LNCAP (cell line): ENCODE results near the gene GULP1.

ENCODE experiments used
- TF ChIP-seq, protein P1 (sequence below): fragments of 450-650 bp; IDR thresholded peaks from 2 replicates; pipeline ENCODE4 v1.5.1; 2017; ENCODE audit warnings: mild to moderate bottlenecking

Gene GULP1

DNA sequence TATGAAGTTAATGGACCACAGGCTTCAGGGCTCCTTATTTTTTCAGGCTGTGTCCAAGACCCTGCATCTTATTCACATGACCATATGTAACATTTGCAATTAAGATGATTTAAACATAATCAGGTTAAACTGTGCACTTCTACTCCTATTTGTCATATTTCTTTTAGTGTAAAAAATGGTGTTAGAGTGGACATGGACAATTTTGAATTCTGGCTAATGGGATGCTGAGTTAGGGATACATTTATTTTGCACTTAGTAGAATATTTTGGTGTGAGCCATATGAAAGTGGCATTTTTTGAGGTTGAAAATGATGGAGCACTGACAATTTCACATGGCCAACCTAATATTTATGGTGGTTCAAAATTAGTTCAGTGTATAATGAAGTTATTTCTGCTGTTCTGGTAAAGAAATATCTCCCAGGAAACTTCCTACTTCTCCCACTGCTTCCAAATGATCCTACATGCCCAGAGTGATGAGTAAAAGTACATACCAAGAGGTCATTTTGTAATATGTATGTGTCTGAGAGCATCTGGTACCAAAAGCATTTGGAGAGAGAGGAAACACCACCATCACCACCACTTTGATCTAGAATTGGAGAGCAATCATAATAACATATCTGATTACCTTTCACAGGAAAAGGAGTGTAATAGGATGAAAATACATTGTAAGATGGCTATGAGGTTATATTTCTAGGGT lies 36.0 kb downstream of the GULP1 start:
- TF ChIP-seq, protein P1, sequence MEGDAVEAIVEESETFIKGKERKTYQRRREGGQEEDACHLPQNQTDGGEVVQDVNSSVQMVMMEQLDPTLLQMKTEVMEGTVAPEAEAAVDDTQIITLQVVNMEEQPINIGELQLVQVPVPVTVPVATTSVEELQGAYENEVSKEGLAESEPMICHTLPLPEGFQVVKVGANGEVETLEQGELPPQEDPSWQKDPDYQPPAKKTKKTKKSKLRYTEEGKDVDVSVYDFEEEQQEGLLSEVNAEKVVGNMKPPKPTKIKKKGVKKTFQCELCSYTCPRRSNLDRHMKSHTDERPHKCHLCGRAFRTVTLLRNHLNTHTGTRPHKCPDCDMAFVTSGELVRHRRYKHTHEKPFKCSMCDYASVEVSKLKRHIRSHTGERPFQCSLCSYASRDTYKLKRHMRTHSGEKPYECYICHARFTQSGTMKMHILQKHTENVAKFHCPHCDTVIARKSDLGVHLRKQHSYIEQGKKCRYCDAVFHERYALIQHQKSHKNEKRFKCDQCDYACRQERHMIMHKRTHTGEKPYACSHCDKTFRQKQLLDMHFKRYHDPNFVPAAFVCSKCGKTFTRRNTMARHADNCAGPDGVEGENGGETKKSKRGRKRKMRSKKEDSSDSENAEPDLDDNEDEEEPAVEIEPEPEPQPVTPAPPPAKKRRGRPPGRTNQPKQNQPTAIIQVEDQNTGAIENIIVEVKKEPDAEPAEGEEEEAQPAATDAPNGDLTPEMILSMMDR, result no peak

DNA sequence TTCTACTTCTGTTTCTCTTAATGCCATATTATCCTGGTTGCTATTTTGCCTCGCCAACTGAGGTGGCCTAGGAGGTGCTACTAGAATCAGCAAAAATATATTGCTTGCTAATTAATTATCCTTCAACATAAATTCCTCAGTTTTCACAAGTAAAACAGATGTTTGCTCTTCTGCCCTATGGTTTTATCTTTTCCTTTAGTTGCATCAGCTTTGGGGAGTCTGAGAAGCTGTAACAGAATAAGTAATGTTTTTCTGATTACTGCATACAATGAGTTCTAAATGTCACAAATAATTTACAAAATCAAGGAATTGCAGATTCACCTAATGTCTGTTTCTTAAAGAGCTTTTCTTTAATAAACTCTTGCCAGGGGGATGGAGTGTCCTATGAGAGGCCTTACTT lies 36.7 kb downstream of the GULP1 start:
- TF ChIP-seq, protein P1, result no peak

DNA sequence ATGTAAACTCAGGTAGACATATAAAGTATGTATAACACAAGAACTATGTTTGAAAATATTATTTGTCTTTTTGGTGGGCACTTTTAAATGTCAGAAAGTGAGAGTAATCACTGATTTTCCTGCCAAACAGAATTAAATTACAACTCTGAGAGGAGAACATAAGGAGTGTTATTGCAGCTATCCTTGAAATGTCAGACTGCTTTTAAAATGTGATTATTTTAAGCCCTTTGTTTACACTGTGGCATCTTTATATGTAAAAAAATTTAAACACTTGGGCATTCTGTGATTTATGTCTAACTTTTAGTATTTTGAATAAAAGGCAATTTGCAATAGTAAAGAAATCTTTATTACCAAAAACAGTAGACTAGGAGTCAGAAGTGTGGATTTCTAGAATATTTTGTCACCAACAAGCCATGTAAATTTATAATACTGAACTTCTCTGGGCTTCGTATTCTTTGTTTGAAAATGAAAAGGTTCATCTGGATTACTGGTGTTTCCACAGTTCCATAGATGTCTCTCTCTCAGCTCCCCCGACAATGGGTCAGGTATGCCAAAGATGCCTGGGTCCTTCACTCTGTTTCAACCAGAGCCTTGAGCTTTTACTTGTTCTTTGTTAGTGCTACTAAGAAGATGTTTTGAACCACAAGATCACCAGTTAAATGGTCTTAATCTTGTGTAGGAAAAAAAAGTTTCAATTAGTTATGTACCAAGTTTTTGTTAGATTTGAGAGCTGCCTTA lies 38.8 kb downstream of the GULP1 start:
- TF ChIP-seq, protein P1, result no peak

DNA sequence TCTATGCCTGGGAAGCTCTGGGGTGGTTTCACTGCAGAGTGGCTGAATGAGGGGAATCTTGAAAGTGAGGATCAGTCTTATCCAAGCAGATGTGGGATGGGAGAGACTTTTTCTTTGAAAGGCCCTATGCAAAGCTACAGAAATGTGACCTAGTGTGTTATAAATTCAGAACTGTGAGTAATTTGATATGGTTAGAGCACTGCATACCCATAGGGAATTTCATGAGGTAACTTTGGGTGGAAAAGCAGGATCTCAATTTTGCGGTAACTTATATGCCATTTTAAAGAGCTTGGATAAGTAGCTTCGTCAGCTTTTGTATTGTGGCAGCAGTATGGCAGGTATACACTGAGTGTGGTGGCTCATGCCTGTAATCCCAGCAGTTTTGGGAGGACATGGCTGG lies 40.9 kb downstream of the GULP1 start:
- TF ChIP-seq, protein P1, result no peak

DNA sequence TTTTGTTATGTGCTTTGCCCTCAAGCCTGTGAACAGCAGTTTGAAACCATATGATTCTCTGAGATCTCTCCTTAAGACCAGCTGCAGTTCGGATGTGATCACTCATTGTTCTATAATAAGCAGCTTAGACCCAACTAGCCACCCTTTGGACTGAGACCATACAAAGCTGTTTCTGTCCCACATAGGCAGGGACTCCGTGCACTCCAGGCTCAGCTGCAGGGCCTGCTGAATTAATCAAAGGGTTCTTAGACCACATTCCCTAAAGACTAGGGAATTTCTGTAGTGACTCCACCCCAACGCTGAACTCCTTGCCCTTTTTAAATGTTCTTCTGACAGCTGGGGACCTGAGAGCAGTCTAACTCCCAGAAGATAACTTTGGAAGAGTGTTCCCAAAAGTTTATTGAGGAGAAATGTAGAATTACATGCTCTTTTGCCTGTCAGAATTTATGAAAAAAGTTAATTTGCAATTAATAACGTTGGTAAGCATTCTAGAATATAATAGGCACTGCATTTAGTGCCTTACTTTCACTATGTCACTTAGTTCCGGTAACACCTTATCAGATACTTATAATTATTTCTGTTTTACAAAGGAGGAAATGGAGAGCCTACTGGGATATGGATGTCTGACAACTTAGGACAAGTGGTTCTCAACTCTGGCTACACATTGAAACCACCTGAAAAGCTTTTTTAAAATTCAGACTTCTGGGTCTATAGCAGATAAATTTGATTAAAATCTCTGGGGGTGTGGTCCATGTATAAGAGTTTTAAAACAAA lies 42.3 kb downstream of the GULP1 start:
- TF ChIP-seq, protein P1, result no peak

DNA sequence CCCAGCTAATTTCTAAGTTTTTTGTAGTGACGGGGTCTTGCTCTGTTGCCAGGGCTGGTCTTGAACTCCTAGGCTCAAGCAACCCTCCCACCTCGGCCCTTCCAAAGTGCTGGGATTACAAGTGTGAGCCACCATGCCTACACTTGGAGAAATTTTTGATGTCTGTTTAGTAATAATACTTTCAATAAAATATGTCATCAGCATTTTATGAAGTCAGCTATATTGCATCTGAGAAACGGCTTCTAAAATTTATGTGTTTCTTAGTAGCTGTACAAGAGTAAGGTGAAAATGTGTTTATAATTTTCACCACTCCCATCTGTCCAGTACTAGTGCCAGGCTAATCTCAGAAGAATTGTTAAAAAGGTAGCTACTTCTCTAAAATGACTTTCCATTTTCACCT lies 46.8 kb downstream of the GULP1 start:
- TF ChIP-seq, protein P1, result no peak

DNA sequence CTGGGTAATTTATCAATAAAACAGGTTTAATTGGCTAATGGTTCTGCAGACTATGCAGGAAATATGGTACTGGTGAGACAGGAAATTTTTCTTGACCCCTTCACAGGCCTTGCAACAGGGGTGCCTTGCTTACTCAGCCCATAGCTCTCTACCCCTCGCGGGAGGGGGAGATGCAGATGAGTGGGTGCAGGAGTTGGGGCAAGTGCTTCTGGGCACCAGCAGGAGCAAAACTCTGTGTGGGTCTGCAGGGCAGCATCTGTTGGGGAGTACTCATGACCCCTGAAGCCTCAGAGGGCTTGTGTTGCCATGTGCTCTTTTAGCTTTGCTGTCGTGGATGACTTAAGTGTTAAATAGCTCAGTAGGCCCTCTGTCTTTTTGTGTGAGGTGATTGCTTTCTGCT lies 48.6 kb downstream of the GULP1 start:
- TF ChIP-seq, protein P1, result no peak
